H1 (cell line): Measurements from ENCODE around the gene ATP6V0E2. TPM values are rescaled to one million over a fixed set of nuclear protein-coding genes. Genes with fewer than 3 reads are reported as not detected.

Source experiments
- CTCF ChIP-seq, 3 experiments: IDR thresholded peaks; 1 replicate in 2 of 3; 2 replicates in 1 of 3; pipeline versions ENCODE4 v1.5.1 to v1.6.1; 2011; ENCODE audit warnings: low read length in 3 of 3, mild to moderate bottlenecking in 3 of 3, inconsistent platforms in 2 of 3, low read depth in 1 of 3, moderate library complexity in 1 of 3; ENCODE audit not compliant: insufficient read depth in 1 of 3; ENCODE audit errors: control extremely low read depth in 1 of 3
- polyA plus RNA-seq, 7 experiments: library from polyadenylated mRNA; depleted of rRNA in 3 of 7; stranded (reverse) in 5 of 7; unstranded in 2 of 7; fragments of >200 nt in 5 of 7; fragments of 200-250 nt in 2 of 7; gene quantifications; 1 replicate in 5 of 7; 2 replicates in 1 of 7; 4 replicates in 1 of 7; pipeline versions ENCODE4 v1.2.1 to v1.2.3, GENCODE V29; 2011 to 2013; ENCODE audit warnings: missing spikeins in 2 of 7, mixed read lengths in 2 of 7
- total RNA-seq: library from RNA; stranded (reverse); fragmentation: NEBNext Ultra II Directional; extraction: Animal tissue kit (Norgen Biotek cat#: 25700); gene quantifications from 2 replicates; pipeline ENCODE4 v1.2.1, GENCODE V29; 2021

Gene ATP6V0E2
- total and polyA plus RNA-seq, 2 of the 8 experiments (the other 6 are each of a cell fraction or from before 2014, with no cell fraction given), result 26.1 to 47.9 TPM

GRCh38 chr7:149854611-149855360 is 19.0 kb upstream of the ATP6V0E2 start (continued):
- TF ChIP-seq CTCF (IDR thresholded peaks at IDR 0.05; ENCODE audit: control extremely low read depth in 1 of 3, insufficient read depth in 1 of 3, low read depth in 1 of 3, low read length in 3 of 3), result no peak
